SK-N-SH (cell line): ENCODE results near the gene H2BK1. TPM values are rescaled to one million over a fixed set of nuclear protein-coding genes. Genes with fewer than 3 reads are reported as not detected.

Experiments
- CTCF ChIA-PET: fragments of 300-600, 350-600 bp; formaldehyde crosslinking; extraction: SDS; loops from one replicate; lab custom pipeline; 2021; lab: Yijun Ruan, JAX
- POLR2A ChIA-PET: fragments of 350-600 bp; sonication (Branson Sonifier 250); formaldehyde crosslinking; extraction: SDS; loops from one replicate; lab custom pipeline; 2020; ENCODE audit warnings: antibody characterized with exemption, inconsistent platforms; lab: Yijun Ruan, JAX
- DNase-seq: peaks from one replicate; pipeline ENCODE4 v3.0.0; 2012
- H2AFZ ChIP-seq: fragments of 200-600 bp; sonication (generic); 2 replicates; pipeline ENCODE4 v1.8.1; 2016; ENCODE audit warnings: antibody characterized with exemption, mild to moderate bottlenecking, low read depth
- H3F3A ChIP-seq: fragments of 200-600 bp; sonication (generic); replicated peaks from 2 replicates; pipeline ENCODE3; 2016; ENCODE audit warnings: antibody characterized with exemption, mild to moderate bottlenecking; ENCODE audit not compliant: insufficient read depth
- H3K27ac ChIP-seq, 2 experiments: fragments of 200-500 bp in 1 of 2; fragments of 200-600 bp in 1 of 2; sonication (Bioruptor generic) in 1 of 2; sonication (generic), shearing (Covaris generic) in 1 of 2; 2 replicates each; pipeline versions ENCODE4 v1.5.1 to v1.6.1; 2014 to 2016; ENCODE audit warnings: low read depth in 2 of 2, inconsistent platforms in 1 of 2, low read length in 1 of 2, mild to moderate bottlenecking in 1 of 2, mixed read lengths in 1 of 2
- H3K27me3 ChIP-seq: fragments of 200-600 bp; sonication (generic), shearing (Covaris generic); 2 replicates; pipeline ENCODE4 v1.6.1; 2016; ENCODE audit warnings: mixed run types; ENCODE audit not compliant: insufficient read depth
- H3K36me3 ChIP-seq, 2 experiments: fragments of 200-500 bp in 1 of 2; fragments of 200-600 bp in 1 of 2; sonication (Bioruptor generic) in 1 of 2; sonication (generic) in 1 of 2; replicated peaks in 1 of 2; 2 replicates each; pipeline versions ENCODE3 to v1.5.1; 2014 to 2016; ENCODE audit warnings: low read length in 1 of 2, mild to moderate bottlenecking in 1 of 2; ENCODE audit not compliant: insufficient read depth in 2 of 2, control insufficient read depth in 1 of 2
- H3K4me1 ChIP-seq, 2 experiments: fragments of 200-500 bp in 1 of 2; fragments of 200-600 bp in 1 of 2; sonication (Bioruptor generic) in 1 of 2; sonication (generic), shearing (Covaris generic) in 1 of 2; 2 replicates each; pipeline versions ENCODE4 v1.5.1 to v1.6.1; 2014 to 2016; ENCODE audit warnings: low read depth in 1 of 2, low read length in 1 of 2, mixed run types in 1 of 2; ENCODE audit not compliant: insufficient read depth in 2 of 2, control insufficient read depth in 1 of 2
- H3K4me2 ChIP-seq: fragments of 200-600 bp; sonication (generic), shearing (Covaris generic); 2 replicates; pipeline ENCODE4 v1.6.1; 2017; ENCODE audit warnings: mixed run types
- H3K4me3 ChIP-seq, 2 experiments: fragments of 200-500 bp in 1 of 2; fragments of 200-600 bp in 1 of 2; sonication (Bioruptor generic) in 1 of 2; sonication (generic), shearing (Covaris generic) in 1 of 2; 2 replicates each; pipeline versions ENCODE4 v1.5.1 to v1.8.1; 2014 to 2016; ENCODE audit warnings: low read depth in 2 of 2, inconsistent platforms in 1 of 2, low read length in 1 of 2, mild to moderate bottlenecking in 1 of 2, mixed read lengths in 1 of 2, moderate library complexity in 1 of 2
- H3K79me2 ChIP-seq: fragments of 200-600 bp; sonication (generic); 2 replicates; pipeline ENCODE4 v1.8.1; 2017; ENCODE audit warnings: mild to moderate bottlenecking; ENCODE audit not compliant: insufficient read depth
- H3K9ac ChIP-seq: fragments of 200-600 bp; sonication (generic); 2 replicates; pipeline ENCODE4 v1.6.1; 2017; ENCODE audit warnings: mixed run types
- H3K9me2 ChIP-seq: fragments of 200-600 bp; sonication (generic); 2 replicates; pipeline ENCODE4 v1.6.1; 2017; ENCODE audit warnings: mixed run types
- H3K9me3 ChIP-seq: fragments of 200-600 bp; sonication (generic); 2 replicates; pipeline ENCODE4 v1.6.1; 2017; ENCODE audit warnings: mixed run types, mild to moderate bottlenecking, moderate library complexity
- H4K20me1 ChIP-seq: fragments of 200-600 bp; sonication (generic); 2 replicates; pipeline ENCODE4 v1.6.1; 2017; ENCODE audit warnings: mild to moderate bottlenecking, mixed run types; ENCODE audit not compliant: insufficient read depth
- CTCF ChIP-seq: fragments of 200-600 bp; sonication (generic); IDR thresholded peaks from 2 replicates; pipeline ENCODE4 v1.6.1; 2017; ENCODE audit warnings: antibody characterized with exemption, mild to moderate bottlenecking, moderate library complexity
- FOXJ3 ChIP-seq: sonication (generic); formaldehyde crosslinking; IDR thresholded peaks from 2 replicates; pipeline ENCODE4 v1.5.1; 2020; ENCODE audit warnings: mild to moderate bottlenecking, missing genetic modification reagents
- FOXM1 ChIP-seq: IDR thresholded peaks from 2 replicates; pipeline ENCODE4 v1.4.0; 2012; ENCODE audit warnings: low read depth, mild to moderate bottlenecking
- IRF3 ChIP-seq: fragments of 150-350 bp; IDR thresholded peaks from 2 replicates; pipeline ENCODE4 v1.6.1; 2016; ENCODE audit warnings: mild to moderate bottlenecking, low read depth, low read length
- MEF2A ChIP-seq: IDR thresholded peaks from 2 replicates; pipeline ENCODE4 v1.4.0; 2012; ENCODE audit warnings: low read depth, borderline replicate concordance
- MXI1 ChIP-seq: IDR thresholded peaks from 2 replicates; pipeline ENCODE4 v1.6.1; 2012; ENCODE audit warnings: mild to moderate bottlenecking, low read depth, low read length, improper control_type of control experiment
- POLR2AphosphoS5 ChIP-seq: IDR thresholded peaks from 2 replicates; pipeline ENCODE4 v1.6.1; 2012; ENCODE audit warnings: low read depth, low read length
- RAD21 ChIP-seq: IDR thresholded peaks from 2 replicates; pipeline ENCODE4 v1.6.1; 2012; ENCODE audit warnings: mild to moderate bottlenecking, low read length
- RFX5 ChIP-seq: IDR thresholded peaks from 2 replicates; pipeline ENCODE4 v1.6.1; 2012; ENCODE audit warnings: mild to moderate bottlenecking, improper control_type of control experiment, low read length
- SMC3 ChIP-seq: IDR thresholded peaks from 2 replicates; pipeline ENCODE4 v1.6.1; 2012; ENCODE audit warnings: low read depth, low read length, improper control_type of control experiment
- TAF1 ChIP-seq: IDR thresholded peaks from 2 replicates; pipeline ENCODE4 v1.6.1; 2012; ENCODE audit warnings: low read depth, mild to moderate bottlenecking, low read length, moderate library complexity, borderline replicate concordance
- TCF12 ChIP-seq: IDR thresholded peaks from 2 replicates; pipeline ENCODE4 v1.4.0; 2012
- YY1 ChIP-seq: IDR thresholded peaks from 2 replicates; pipeline ENCODE4 v1.4.0; 2012; ENCODE audit warnings: low read depth, mild to moderate bottlenecking
- WGBS: methylation state at CpG from one replicate; pipeline ENCODE4 v1.1.6; 2017; ENCODE audit warnings: low lambda C conversion rate; 5-methylcytosine and 5-hydroxymethylcytosine counted together
- polyA plus RNA-seq, 3 experiments: library from polyadenylated mRNA; depleted of rRNA; stranded (reverse); fragments of >200 nt; gene quantifications; 2 replicates each; pipeline ENCODE4 v1.2.3, GENCODE V29; 2012

Gene H2BK1
- polyA plus RNA-seq, 1 of the 3 experiments (the other 2 are of a cell fraction) = not detected

GRCh38 chr7:151236406-151236805 lies 26.1 kb upstream of the H2BK1 start:
- no peak overlapping the region for H2AFZ ChIP-seq
- H3K4me1 ChIP-seq = peaks cover 6 to 17% of the 10 kb centered on the region in 2 experiments
- TF ChIP-seq MEF2A (no peak), RFX5 (no peak), TAF1 (no peak), CTCF (no peak), YY1 (no peak), TCF12 (no peak), SMC3 (no peak), RAD21 (no peak), POLR2AphosphoS5 (no peak), MXI1 (no peak), IRF3 (no peak)
- no peak for DNase-seq
- no peaks in the 10 kb centered on the region for H3K9me2 ChIP-seq
- H3K4me2 ChIP-seq = no peak overlapping the region
- H3F3A ChIP-seq = peaks cover 21% of the 10 kb centered on the region
- ChIA-PET CTCF (interaction anchor here (1.0 to 7.7 kb wide), 6 partner anchors 9 to 112 kb away, joined by 3 to 122 read pairs (median 4); partner anchors contain the start of gene ABCF2), POLR2A (interaction anchor here (0.6 to 0.7 kb wide), 2 partner anchors 10 to 67 kb away, joined by 3 to 4 read pairs; partner anchors contain the start of gene ABCF2)
- H3K4me3 ChIP-seq = no peak overlapping the region
- H3K9ac ChIP-seq = no peak overlapping the region
- no peaks in the 10 kb centered on the region for H3K9me3 ChIP-seq
- no peak overlapping the region for H3K27ac ChIP-seq
- no peaks in the 10 kb centered on the region for H3K27me3 ChIP-seq
- peaks cover 83% of the 10 kb centered on the region for H3K79me2 ChIP-seq
- peaks cover 51 to 67% of the 10 kb centered on the region in 2 experiments for H3K36me3 ChIP-seq
- WGBS = 98% methylated on average over 13 of the region's 13 CpGs
- H4K20me1 ChIP-seq = peaks cover 70% of the 10 kb centered on the region

GRCh38 chr7:151235091-151235787 lies 25.0 kb upstream of the H2BK1 start:
- H3K36me3 ChIP-seq = peaks cover 43 to 55% of the 10 kb centered on the region in 2 experiments
- no peaks in the 10 kb centered on the region for H3K9me2 ChIP-seq
- ChIA-PET CTCF (interaction anchor here (0.8 to 7.7 kb wide), 3 partner anchors 10 to 87 kb away, joined by 3 to 122 read pairs (median 5); no protein-coding TSS in a partner anchor), POLR2A (no interaction called here)
- H3K9me3 ChIP-seq = no peaks in the 10 kb centered on the region
- no peak for TF ChIP-seq FOXJ3 (CRISPR knock-in tag)
- TF ChIP-seq FOXM1 = no peak
- no peak overlapping the region for H3K27ac ChIP-seq
- H3F3A ChIP-seq = peaks cover 10% of the 10 kb centered on the region
- H2AFZ ChIP-seq = no peak overlapping the region
- DNase-seq = no peak
- H3K4me2 ChIP-seq = no peak overlapping the region
- no peak overlapping the region for H3K9ac ChIP-seq
- peaks cover 6 to 19% of the 10 kb centered on the region in 2 experiments for H3K4me1 ChIP-seq
- 98% methylated on average over 18 of the region's 28 CpGs for WGBS
- H3K79me2 ChIP-seq = peaks cover 81% of the 10 kb centered on the region
- H3K27me3 ChIP-seq = no peaks in the 10 kb centered on the region
- H4K20me1 ChIP-seq = peaks cover 67% of the 10 kb centered on the region
- H3K4me3 ChIP-seq = no peak overlapping the region
